Natural killer cell (primary cell): Measurements from ENCODE around the gene KIF26A. TPM values are rescaled to one million over a fixed set of nuclear protein-coding genes. Genes with fewer than 3 reads are reported as not detected.

Experiments used
- ATAC-seq, 3 donors: fragments of 150-1000 bp in 2 of 3; fragments of 200-7000 bp in 1 of 3; cut with Tn5 transposase; 1 replicate in 1 of 3; 2 replicates in 2 of 3; pipeline ENCODE4 v1.10.0; 2021; ENCODE audit warnings: mild to moderate bottlenecking in 2 of 3, moderate library complexity in 2 of 3
- DNase-seq, 2 donors: peaks; one replicate each; pipeline versions ENCODE4 v3.0.0 to v3.0.0-alpha.2; 2013 to 2021; ENCODE audit warnings: mixed read lengths in 1 of 2
- H3K27ac ChIP-seq: one replicate; pipeline ENCODE4 v1.5.1; 2013; ENCODE audit warnings: mild to moderate bottlenecking, low read length
- H3K27me3 ChIP-seq: one replicate; pipeline ENCODE4 v1.6.1; 2013; ENCODE audit warnings: low read length; ENCODE audit not compliant: control insufficient read depth, insufficient read depth
- H3K36me3 ChIP-seq: one replicate; pipeline ENCODE4 v1.6.1; 2013; ENCODE audit warnings: low read length; ENCODE audit not compliant: control insufficient read depth, insufficient read depth
- H3K4me1 ChIP-seq: one replicate; pipeline ENCODE4 v1.6.1; 2013; ENCODE audit warnings: low read length; ENCODE audit not compliant: control insufficient read depth, insufficient read depth
- H3K4me3 ChIP-seq: one replicate; pipeline ENCODE4 v1.5.1; 2013; ENCODE audit warnings: low read length
- H3K9me3 ChIP-seq: one replicate; pipeline ENCODE4 v1.6.1; 2013; ENCODE audit warnings: low read length; ENCODE audit not compliant: control insufficient read depth, insufficient read depth
- H3K27ac Mint-ChIP-seq, 2 donors: one replicate each; pipeline ENCODE4 v1.8.0; 2022; ENCODE audit warnings: mild to moderate bottlenecking in 2 of 2, mixed read lengths in 2 of 2, moderate library complexity in 1 of 2
- H3K27me3 Mint-ChIP-seq, 2 donors: one replicate each; pipeline ENCODE4 v1.8.0; 2022; ENCODE audit warnings: low read depth in 2 of 2, mixed read lengths in 2 of 2
- H3K36me3 Mint-ChIP-seq: one replicate; pipeline ENCODE4 v1.8.0; 2022; ENCODE audit warnings: mixed read lengths
- H3K4me1 Mint-ChIP-seq, 2 donors: one replicate each; pipeline ENCODE4 v1.8.0; 2022; ENCODE audit warnings: mixed read lengths in 2 of 2
- H3K4me3 Mint-ChIP-seq: one replicate; pipeline ENCODE4 v1.8.0; 2022; ENCODE audit warnings: mild to moderate bottlenecking, moderate library complexity, mixed read lengths
- H3K9me3 Mint-ChIP-seq, 2 donors: one replicate each; pipeline ENCODE4 v1.8.0; 2022; ENCODE audit warnings: mixed read lengths in 2 of 2
- CTCF ChIP-seq: fragments of 200-600 bp; IDR thresholded peaks from one replicate; pipeline ENCODE4 v1.8.0; 2022; ENCODE audit warnings: antibody characterized with exemption
- WGBS: methylation state at CpG from one replicate; pipeline ENCODE4 v1.1.7; 2013; ENCODE audit warnings: missing lambda C conversion rate; ENCODE audit not compliant: insufficient coverage; 5-methylcytosine and 5-hydroxymethylcytosine counted together
- intact Hi-C: fragments of 100-400 bp; cut with micrococcal nuclease; formaldehyde crosslinking; loops from one replicate; pipeline ENCODE4 v1.14.2; 2022
- total RNA-seq, 4 donors: library from RNA; stranded (reverse); fragments of 120-200 nt in 1 of 4; gene quantifications; one replicate each; pipeline versions ENCODE4 v1.2.3 to v1.2.4, GENCODE V29; 2013 to 2022

The KIF26A gene
- total RNA-seq, 3 donors from 2014 or later (not counting 1 experiment from before 2014, with no cell fraction given): not detected

GRCh38 chr14:104103446-104104075 lies 34.8 kb upstream of the KIF26A start:
- ATAC-seq (peak in 1 of 3 donors; percentile 7), DNase-seq (no peak)
- H3K27me3 Mint-ChIP-seq: no peaks in the 10 kb centered on the region
- intact Hi-C loops: no loop called here
- no peaks in the 10 kb centered on the region for H3K36me3 Mint-ChIP-seq
- H3K4me1 Mint-ChIP-seq: no peaks in the 10 kb centered on the region
- no peaks in the 10 kb centered on the region for H3K36me3 ChIP-seq
- H3K9me3 ChIP-seq: no peaks in the 10 kb centered on the region
- H3K27ac ChIP-seq: no peak overlapping the region
- WGBS: 85% methylated on average over 23 of the region's 23 CpGs
- H3K27me3 ChIP-seq: no peaks in the 10 kb centered on the region
- H3K4me3 ChIP-seq: no peak overlapping the region
- no peaks in the 10 kb centered on the region for H3K4me1 ChIP-seq
- no peaks in the 10 kb centered on the region for H3K9me3 Mint-ChIP-seq
- no peak overlapping the region for H3K4me3 Mint-ChIP-seq
- no peak for TF ChIP-seq CTCF
- H3K27ac Mint-ChIP-seq: no peak overlapping the region

GRCh38 chr14:104104076-104104901 lies 34.1 kb upstream of the KIF26A start:
- H3K36me3 Mint-ChIP-seq: no peaks in the 10 kb centered on the region
- Histone ChIP-seq H3K36me3 (no peaks in the 10 kb centered on the region), H3K27me3 (no peaks in the 10 kb centered on the region), H3K27ac (no peak overlapping the region), H3K4me3 (no peak overlapping the region), H3K9me3 (no peaks in the 10 kb centered on the region), H3K4me1 (no peaks in the 10 kb centered on the region)
- no peak overlapping the region for H3K4me3 Mint-ChIP-seq
- no peaks in the 10 kb centered on the region for H3K9me3 Mint-ChIP-seq
- DNase-seq (no peak), ATAC-seq (no peak)
- intact Hi-C loops: no loop called here
- no peaks in the 10 kb centered on the region for H3K4me1 Mint-ChIP-seq
- 84% methylated on average over 35 of the region's 35 CpGs for WGBS
- TF ChIP-seq CTCF: no peak
- H3K27me3 Mint-ChIP-seq: no peaks in the 10 kb centered on the region
- no peak overlapping the region for H3K27ac Mint-ChIP-seq

- no peak for DNase-seq
- Mint-ChIP-seq H3K27me3 (no peaks in the 10 kb centered on the region), H3K4me3 (no peak overlapping the region), H3K36me3 (no peaks in the 10 kb centered on the region), H3K4me1 (no peaks in the 10 kb centered on the region), H3K9me3 (no peaks in the 10 kb centered on the region), H3K27ac (no peak overlapping the region)
- no peaks in the 10 kb centered on the region for H3K36me3 ChIP-seq
- H3K4me1 ChIP-seq: no peaks in the 10 kb centered on the region
- H3K27me3 ChIP-seq: no peaks in the 10 kb centered on the region
- H3K9me3 ChIP-seq: no peaks in the 10 kb centered on the region
- whole genome bisulfite sequencing: 84% methylated on average over 27 of the region's 27 CpGs
- no peak for TF ChIP-seq CTCF
- H3K4me3 ChIP-seq: no peak overlapping the region
- no peak for ATAC-seq
- intact Hi-C loops: no loop called here
- H3K27ac ChIP-seq: no peak overlapping the region
Measured at GRCh38 chr14:104105071-104105821, 33.1 kb upstream of the KIF26A start.
